Endothelial cell of umbilical vein (primary cell): ENCODE data around the gene SUPT3H. TPM values are rescaled to one million over a fixed set of nuclear protein-coding genes. Genes with fewer than 3 reads are reported as not detected.

Experiments
- BruUV-seq: library from RNA; stranded (reverse); fragments of 400-500 nt; replicated peaks from 2 replicates; lab custom pipeline; 2021; lab: Mats Ljungman, UMichigan
- CTCF ChIA-PET: fragments of 300-600, 350-600 bp; sonication (Branson Sonifier 250); formaldehyde crosslinking; loops from one replicate; lab custom pipeline; 2021; ENCODE audit warnings: antibody characterized with exemption, inconsistent platforms; lab: Charles Lee
- POLR2A ChIA-PET: fragments of 300-600, 350-600 bp; sonication (Branson Sonifier 250); formaldehyde crosslinking; loops from one replicate; lab custom pipeline; 2021; ENCODE audit warnings: antibody characterized with exemption, inconsistent platforms; lab: Charles Lee
- DNase-seq: peaks from one replicate; pipeline ENCODE4 v3.0.0-alpha.2; 2011; ENCODE audit warnings: low read depth, low spot score
- FAIRE-seq: peaks from 2 replicates; lab custom pipeline; 2011; peaks lifted over from hg19 to GRCh38; lab: Jason Lieb, UNC
- H2AFZ ChIP-seq: 2 replicates; pipeline ENCODE4 v1.6.0; 2012; ENCODE audit warnings: low read depth, low read length, control low read depth, inconsistent platforms
- H3K27ac ChIP-seq: 2 replicates; pipeline ENCODE4 v1.5.1; 2011; ENCODE audit warnings: low read depth, mild to moderate bottlenecking, control low read depth, low read length, moderate library complexity; ENCODE audit not compliant: insufficient read depth
- H3K27me3 ChIP-seq, 2 experiments: 2 replicates each; pipeline versions ENCODE4 v1.6.0 to v1.6.1; 2011; ENCODE audit warnings: low read length in 2 of 2, mixed read lengths in 1 of 2; ENCODE audit not compliant: control insufficient read depth in 2 of 2, insufficient read depth in 2 of 2
- H3K36me3 ChIP-seq, 2 experiments: 2 replicates in 1 of 2; 3 replicates in 1 of 2; pipeline ENCODE4 v1.5.1; 2011; ENCODE audit warnings: low read length in 2 of 2, mild to moderate bottlenecking in 1 of 2, moderate library complexity in 1 of 2; ENCODE audit not compliant: control insufficient read depth in 2 of 2, insufficient read depth in 2 of 2; ENCODE audit errors: extremely low read depth in 1 of 2
- H3K4me1 ChIP-seq: 3 replicates; pipeline ENCODE4 v1.5.1; 2011; ENCODE audit warnings: mild to moderate bottlenecking, low read length; ENCODE audit not compliant: control insufficient read depth, insufficient read depth; ENCODE audit errors: extremely low read depth
- H3K4me2 ChIP-seq: 2 replicates; pipeline ENCODE4 v1.6.1; 2011; ENCODE audit warnings: low read length, control low read depth, mixed read lengths; ENCODE audit not compliant: insufficient read depth
- H3K4me3 ChIP-seq, 3 experiments: fragments of 200-600 bp in 1 of 3; sonication (generic), shearing (Covaris generic) in 1 of 3; replicated peaks in 1 of 3; 2 replicates each; pipeline ENCODE4 v1.5.1; 2011 to 2016; ENCODE audit warnings: control low read depth in 3 of 3, low read length in 3 of 3, mild to moderate bottlenecking in 2 of 3, inconsistent platforms in 1 of 3, low read depth in 1 of 3, moderate library complexity in 1 of 3; ENCODE audit not compliant: insufficient read depth in 1 of 3
- H3K79me2 ChIP-seq: 2 replicates; pipeline ENCODE4 v1.6.0; 2012; ENCODE audit warnings: low read length, inconsistent platforms; ENCODE audit not compliant: control insufficient read depth, insufficient read depth
- H3K9ac ChIP-seq: replicated peaks from 2 replicates; pipeline ENCODE3; 2011; ENCODE audit warnings: low read length, control low read depth; ENCODE audit not compliant: insufficient read depth; ENCODE audit errors: extremely low read depth
- H3K9me1 ChIP-seq: replicated peaks from 3 replicates; pipeline ENCODE4 v1.6.0; 2011; ENCODE audit warnings: mild to moderate bottlenecking, low read length; ENCODE audit not compliant: control insufficient read depth, insufficient read depth; ENCODE audit errors: extremely low read depth
- H3K9me3 ChIP-seq: replicated peaks from 2 replicates; pipeline ENCODE4 v1.5.1; 2012; ENCODE audit warnings: low read length, inconsistent platforms; ENCODE audit not compliant: control insufficient read depth, insufficient read depth
- H4K20me1 ChIP-seq: replicated peaks from 2 replicates; pipeline ENCODE3; 2011; ENCODE audit warnings: mild to moderate bottlenecking, low read length; ENCODE audit not compliant: control insufficient read depth, insufficient read depth; ENCODE audit errors: extremely low read depth
- CTCF ChIP-seq, 2 donors: IDR thresholded peaks; 1 replicate in 1 of 2; 2 replicates in 1 of 2; pipeline ENCODE4 v1.5.1; 2011; ENCODE audit warnings: low read length in 2 of 2, mild to moderate bottlenecking in 2 of 2, moderate library complexity in 2 of 2, control low read depth in 1 of 2, inconsistent platforms in 1 of 2, low read depth in 1 of 2; ENCODE audit not compliant: insufficient read depth in 1 of 2; ENCODE audit errors: extremely low read depth in 1 of 2
- EZH2 ChIP-seq: IDR thresholded peaks from 2 replicates; pipeline ENCODE4 v1.6.1; 2012; ENCODE audit warnings: borderline replicate concordance, low read depth, mild to moderate bottlenecking, moderate library complexity, low read length, inconsistent platforms; ENCODE audit not compliant: severe bottlenecking
- FOS ChIP-seq: IDR thresholded peaks from 2 replicates; pipeline ENCODE4 v1.6.1; 2011; ENCODE audit warnings: mild to moderate bottlenecking, low read length, moderate library complexity, borderline replicate concordance; ENCODE audit not compliant: insufficient read depth
- GATA2 ChIP-seq: IDR thresholded peaks from 2 replicates; pipeline ENCODE4 v1.7.0; 2011; ENCODE audit warnings: low read depth, mild to moderate bottlenecking, moderate library complexity, mixed read lengths, low read length; ENCODE audit not compliant: insufficient read length, insufficient read depth
- JUN ChIP-seq: IDR thresholded peaks from 2 replicates; pipeline ENCODE4 v1.6.1; 2011; ENCODE audit warnings: borderline replicate concordance, low read depth; ENCODE audit not compliant: insufficient read length, insufficient read depth
- MAX ChIP-seq: IDR thresholded peaks from 2 replicates; pipeline ENCODE4 v1.6.1; 2011; ENCODE audit not compliant: insufficient read depth, insufficient read length
- MYC ChIP-seq: IDR thresholded peaks from one replicate; pipeline ENCODE4 v1.6.1; 2011; ENCODE audit warnings: mild to moderate bottlenecking, low read depth, low read length
- POLR2A ChIP-seq: IDR thresholded peaks from 2 replicates; pipeline ENCODE4 v1.6.1; 2012; ENCODE audit warnings: low read depth, mild to moderate bottlenecking, control low read depth, low read length
- POLR2AphosphoS5 ChIP-seq: IDR thresholded peaks from 2 replicates; pipeline ENCODE4 v1.6.1; 2012; ENCODE audit warnings: low read depth, mild to moderate bottlenecking, control low read depth, low read length, moderate library complexity; ENCODE audit not compliant: insufficient read depth
- dilution Hi-C: fragments of 300-500 bp; cut with MboI; formaldehyde crosslinking; loops from one replicate; pipeline ENCODE4 v1.15.0; 2019; ENCODE audit warnings: low sequenced_read_pairs; ENCODE audit not compliant: extremely low pct_ligation_motif_present
- intact Hi-C: fragments of 100-400 bp; cut with micrococcal nuclease; formaldehyde crosslinking; loops from one replicate; pipeline ENCODE4 v1.10.0; 2022
- polyA plus RNA-seq, 4 experiments: library from polyadenylated mRNA; depleted of rRNA in 3 of 4; stranded (reverse) in 3 of 4; unstranded in 1 of 4; fragments of >200 nt; gene quantifications; 2 replicates each; pipeline versions ENCODE4 v1.2.1 to v1.2.3, GENCODE V29; 2011 to 2012; ENCODE audit warnings: missing spikeins in 1 of 4
- total RNA-seq: library from RNA; stranded (reverse); gene quantifications from 2 replicates; pipeline ENCODE4 v1.2.3, GENCODE V29; 2021

Gene SUPT3H
- total and polyA plus RNA-seq, 2 donors (not counting 3 experiments of a cell fraction or from before 2014, with no cell fraction given): 8.3 to 9.8 TPM

GRCh38 chr6:44972709-44973108 lies 405.0 kb downstream of the SUPT3H start:
- no peaks in the 10 kb centered on the region for H3K36me3 ChIP-seq
- H3K4me3 ChIP-seq: no peak overlapping the region
- H2AFZ ChIP-seq: no peak overlapping the region
- FAIRE-seq: no peak
- H3K9me3 ChIP-seq: no peaks in the 10 kb centered on the region
- intact Hi-C loops (no loop called here), dilution Hi-C loops (no loop called here)
- no peak overlapping the region for H3K27ac ChIP-seq
- H3K27me3 ChIP-seq: no peaks in the 10 kb centered on the region
- POLR2A ChIA-PET: no interaction called here
- no peaks in the 10 kb centered on the region for H3K79me2 ChIP-seq
- TF ChIP-seq EZH2 (no peak), CTCF (IDR thresholded peaks at IDR 0.05; ENCODE audit: extremely low read depth in 1 of 2, insufficient read depth in 1 of 2, low read depth in 1 of 2, low read length in 2 of 2) (no peak), MAX (no peak), JUN (no peak), FOS (no peak), GATA2 (no peak), POLR2AphosphoS5 (no peak), MYC (no peak), POLR2A (no peak)
- CTCF ChIA-PET: no interaction called here
- H3K9ac ChIP-seq: no peak overlapping the region
- H3K4me2 ChIP-seq: no peak overlapping the region
- H4K20me1 ChIP-seq: no peaks in the 10 kb centered on the region
- DNase-seq: no peak
- H3K9me1 ChIP-seq: no peaks in the 10 kb centered on the region
- no TSS peak for BruUV-seq
- no peaks in the 10 kb centered on the region for H3K4me1 ChIP-seq
